Skeletal muscle satellite cell (primary cell): Measurements from ENCODE around the gene KRTAP9-4. TPM values are rescaled to one million over a fixed set of nuclear protein-coding genes. Genes with fewer than 3 reads are reported as not detected.
"Not testable (repeated sequence)": the region's sequence is repeated elsewhere in the genome, so short reads cannot be mapped to it uniquely, and the experiment has no call there.

ENCODE experiments used
- H3K27me3 ChIP-seq: 2 replicates; pipeline ENCODE4 v1.7.0; 2013; ENCODE audit warnings: low read length; ENCODE audit not compliant: control insufficient read depth, insufficient read depth
- H3K36me3 ChIP-seq: 2 replicates; pipeline ENCODE4 v1.7.0; 2013; ENCODE audit warnings: mild to moderate bottlenecking, control low read depth, low read length; ENCODE audit not compliant: insufficient read depth
- H3K4me1 ChIP-seq: 2 replicates; pipeline ENCODE4 v1.7.0; 2013; ENCODE audit warnings: low read length; ENCODE audit not compliant: control insufficient read depth, insufficient read depth
- H3K4me2 ChIP-seq: 2 replicates; pipeline ENCODE4 v1.7.0; 2013; ENCODE audit warnings: mild to moderate bottlenecking, low read length
- H3K4me3 ChIP-seq: 2 replicates; pipeline ENCODE4 v1.7.0; 2013; ENCODE audit warnings: low read length
- H3K9ac ChIP-seq: 2 replicates; pipeline ENCODE4 v1.7.0; 2013; ENCODE audit warnings: mild to moderate bottlenecking, low read depth, low read length, moderate library complexity
- H3K9me3 ChIP-seq: replicated peaks from 2 replicates; pipeline ENCODE4 v1.7.0; 2013; ENCODE audit warnings: mild to moderate bottlenecking, control low read depth, low read length
- total RNA-seq: library from RNA; depleted of rRNA; stranded (reverse); fragments of >200 nt; gene quantifications from 2 replicates; pipeline ENCODE4 v1.2.3, GENCODE V29; 2012; rRNA removed

KRTAP9-4 gene, protein sequence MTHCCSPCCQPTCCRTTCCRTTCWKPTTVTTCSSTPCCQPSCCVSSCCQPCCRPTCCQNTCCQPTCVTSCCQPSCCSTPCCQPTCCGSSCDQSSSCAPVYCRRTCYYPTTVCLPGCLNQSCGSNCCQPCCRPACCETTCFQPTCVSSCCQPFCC
- not detected in 2 replicates for total RNA-seq

- not testable (repeated sequence) for H3K9me3 ChIP-seq, H3K4me1 ChIP-seq, H3K4me3 ChIP-seq, H3K9ac ChIP-seq, H3K36me3 ChIP-seq, H3K4me2 ChIP-seq
- peaks cover 17% of the 10 kb centered on the region for H3K27me3 ChIP-seq
Observed at GRCh38 chr17:41249637-41250240, at the start of gene KRTAP9-4. KRTAP9-4 (plus strand) TSS chr17:41249687; CDS start chr17:41249721, 34 bp downstream.

- Histone ChIP-seq H3K36me3 (no peaks in the 10 kb centered on the region), H3K4me2 (no peak overlapping the region), H3K4me3 (no peak overlapping the region), H3K9me3 (no peaks in the 10 kb centered on the region), H3K4me1 (peaks cover 10% of the 10 kb centered on the region), H3K27me3 (peaks cover 6% of the 10 kb centered on the region), H3K9ac (no peak overlapping the region)
Observed at GRCh38 chr17:41211845-41212466, 37.5 kb upstream of the KRTAP9-4 start.

DNA sequence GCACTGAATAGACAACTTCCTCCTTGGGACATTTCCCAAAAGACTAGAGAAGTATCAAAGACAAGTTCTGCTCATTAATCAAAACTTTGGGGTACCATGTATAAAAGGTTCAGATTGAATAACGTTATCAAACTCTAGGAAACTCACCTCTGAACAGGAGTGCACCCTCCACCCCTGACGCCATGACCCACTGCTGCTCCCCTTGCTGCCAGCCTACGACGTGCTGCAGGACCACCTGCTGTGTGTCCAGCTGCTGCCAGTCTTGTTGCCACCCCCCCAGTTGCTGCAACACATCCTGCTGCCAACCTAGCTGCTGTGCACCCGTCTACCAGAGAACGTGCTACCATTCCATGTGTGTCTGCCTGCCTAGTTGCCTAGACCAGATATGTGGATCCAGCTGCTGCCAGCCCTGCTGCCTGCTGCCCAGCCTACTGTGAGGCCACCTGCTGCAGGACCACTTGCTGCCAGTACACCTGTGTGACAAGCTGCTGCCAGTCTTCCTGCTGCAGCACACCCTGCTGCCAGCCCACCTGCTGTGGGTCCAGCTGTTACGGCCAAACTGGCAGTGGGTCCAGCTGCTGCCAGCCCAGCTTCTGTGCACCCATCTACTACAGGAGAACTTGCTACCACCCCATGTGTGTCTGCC, 36.8 kb upstream of the KRTAP9-4 start:
- no peak overlapping the region for H3K9ac ChIP-seq
- H3K36me3 ChIP-seq = no peaks in the 10 kb centered on the region
- no peak overlapping the region for H3K4me2 ChIP-seq
- no peak overlapping the region for H3K4me3 ChIP-seq
- H3K9me3 ChIP-seq = no peaks in the 10 kb centered on the region
- H3K27me3 ChIP-seq = peaks cover 6% of the 10 kb centered on the region
- H3K4me1 ChIP-seq = peaks cover 10% of the 10 kb centered on the region

- no peaks in the 10 kb centered on the region for H3K36me3 ChIP-seq
- peaks cover 10% of the 10 kb centered on the region for H3K4me1 ChIP-seq
- H3K9me3 ChIP-seq = no peaks in the 10 kb centered on the region
Observed at GRCh38 chr17:41215681-41216080, 33.8 kb upstream of the KRTAP9-4 start.

DNA sequence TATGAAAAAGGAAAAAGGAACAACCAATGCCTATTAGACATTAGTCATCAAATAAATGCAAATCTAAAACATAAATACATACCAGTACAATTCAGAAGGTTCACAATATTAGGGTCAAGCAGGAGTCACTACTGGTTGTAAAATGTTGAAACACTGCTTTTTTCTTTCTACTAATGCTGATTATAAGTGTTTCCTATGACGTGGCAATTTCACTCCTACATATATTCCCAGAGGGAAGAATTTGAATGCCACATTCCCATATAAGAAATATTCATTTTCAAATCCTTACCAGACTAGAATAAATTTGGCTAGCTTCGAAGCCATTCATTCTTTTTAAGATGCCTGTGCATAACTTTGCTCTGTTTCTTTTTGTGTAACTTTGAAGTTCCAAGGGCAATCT, 25.7 kb upstream of the KRTAP9-4 start:
- Histone ChIP-seq H3K4me2 (no peak overlapping the region), H3K9me3 (no peaks in the 10 kb centered on the region), H3K36me3 (no peaks in the 10 kb centered on the region), H3K4me3 (no peak overlapping the region), H3K9ac (no peak overlapping the region), H3K4me1 (no peaks in the 10 kb centered on the region), H3K27me3 (peaks cover 3% of the 10 kb centered on the region)

More at GRCh38 chr17:41215681-41216080, 33.8 kb upstream of the KRTAP9-4 start:
- H3K27me3 ChIP-seq = no peaks in the 10 kb centered on the region
- no peak overlapping the region for H3K9ac ChIP-seq
- H3K4me2 ChIP-seq = no peak overlapping the region
- H3K4me3 ChIP-seq = no peak overlapping the region

- Histone ChIP-seq H3K4me2 (no peak overlapping the region), H3K9ac (no peak overlapping the region), H3K36me3 (no peaks in the 10 kb centered on the region)
Observed at GRCh38 chr17:41226051-41226450, 23.4 kb upstream of the KRTAP9-4 start.

DNA sequence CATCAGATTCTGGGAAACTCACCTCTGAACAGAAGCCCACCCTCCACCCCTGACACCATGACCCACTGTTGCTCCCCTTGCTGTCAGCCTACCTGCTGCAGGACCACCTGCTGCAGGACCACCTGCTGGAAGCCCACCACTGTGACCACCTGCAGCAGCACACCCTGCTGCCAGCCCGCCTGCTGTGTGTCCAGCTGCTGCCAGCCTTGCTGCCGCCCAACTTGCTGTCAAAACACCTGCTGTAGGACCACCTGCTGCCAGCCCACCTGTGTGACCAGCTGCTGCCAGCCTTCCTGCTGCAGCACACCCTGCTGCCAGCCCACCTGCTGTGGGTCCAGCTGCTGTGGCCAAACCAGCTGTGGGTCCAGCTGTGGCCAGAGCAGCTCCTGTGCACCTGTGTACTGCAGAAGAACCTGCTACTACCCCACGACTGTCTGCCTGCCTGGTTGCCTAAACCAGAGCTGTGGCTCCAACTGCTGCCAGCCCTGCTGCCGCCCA, 22.8 kb upstream of the KRTAP9-4 start, which contains the start of gene KRTAP9-2:
Gene KRTAP9-2 (plus strand): TSS at position 51 of the 498 bp plus-strand sequence. CDS start 7 bp downstream, at position 58.
- H3K36me3 ChIP-seq, H3K9ac ChIP-seq, H3K4me3 ChIP-seq, H3K27me3 ChIP-seq, H3K4me2 ChIP-seq, H3K4me1 ChIP-seq, H3K9me3 ChIP-seq: not testable (repeated sequence)

More at GRCh38 chr17:41226051-41226450, 23.4 kb upstream of the KRTAP9-4 start:
- no peaks in the 10 kb centered on the region for H3K4me1 ChIP-seq
- no peaks in the 10 kb centered on the region for H3K9me3 ChIP-seq
- no peak overlapping the region for H3K4me3 ChIP-seq
- peaks cover 3% of the 10 kb centered on the region for H3K27me3 ChIP-seq

- Histone ChIP-seq H3K9me3 (no peaks in the 10 kb centered on the region), H3K9ac (no peak overlapping the region), H3K4me1 (no peaks in the 10 kb centered on the region), H3K27me3 (peaks cover 18% of the 10 kb centered on the region), H3K36me3 (no peaks in the 10 kb centered on the region), H3K4me2 (no peak overlapping the region), H3K4me3 (no peak overlapping the region)
Observed at GRCh38 chr17:41230094-41230493, 19.4 kb upstream of the KRTAP9-4 start.

GRCh38 chr17:41231731-41232130, 17.8 kb upstream of the KRTAP9-4 start:
- no peak overlapping the region for H3K4me2 ChIP-seq
- H3K36me3 ChIP-seq = no peaks in the 10 kb centered on the region
- H3K9me3 ChIP-seq = no peaks in the 10 kb centered on the region
- H3K27me3 ChIP-seq = peaks cover 18% of the 10 kb centered on the region
- no peaks in the 10 kb centered on the region for H3K4me1 ChIP-seq
- H3K9ac ChIP-seq = no peak overlapping the region
- no peak overlapping the region for H3K4me3 ChIP-seq

DNA sequence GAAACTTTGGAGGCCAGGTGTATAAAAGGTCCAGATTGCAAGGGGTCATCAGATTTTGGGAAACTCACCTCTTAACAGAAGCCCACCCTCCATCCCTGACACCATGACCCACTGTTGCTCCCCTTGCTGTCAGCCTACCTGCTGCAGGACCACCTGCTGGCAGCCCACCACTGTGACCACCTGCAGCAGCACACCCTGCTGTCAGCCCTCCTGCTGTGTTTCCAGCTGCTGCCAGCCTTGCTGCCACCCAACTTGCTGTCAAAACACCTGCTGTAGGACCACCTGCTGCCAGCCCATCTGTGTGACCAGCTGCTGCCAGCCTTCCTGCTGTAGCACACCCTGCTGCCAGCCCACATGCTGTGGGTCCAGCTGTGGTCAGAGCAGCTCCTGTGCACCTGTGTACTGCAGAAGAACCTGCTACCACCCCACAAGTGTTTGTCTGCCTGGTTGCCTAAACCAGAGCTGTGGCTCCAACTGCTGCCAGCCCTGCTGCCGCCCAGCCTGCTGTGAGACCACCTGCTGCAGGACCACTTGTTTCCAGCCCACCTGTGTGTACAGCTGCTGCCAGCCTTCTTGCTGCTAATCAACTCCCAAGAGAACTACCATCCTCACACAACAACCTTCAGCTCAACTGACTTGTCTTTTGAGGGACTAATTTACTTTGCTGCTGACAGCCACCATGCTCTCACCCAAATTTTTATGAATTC, 16.9 kb upstream of the KRTAP9-4 start, which contains the start of gene KRTAP9-3:
Gene KRTAP9-3 (plus strand): TSS at position 51 of the 707 bp plus-strand sequence. CDS start 53 bp downstream, at position 104.
- H3K27me3 ChIP-seq = peaks cover 18% of the 10 kb centered on the region
- H3K9ac ChIP-seq, H3K9me3 ChIP-seq, H3K4me3 ChIP-seq, H3K4me1 ChIP-seq, H3K36me3 ChIP-seq, H3K4me2 ChIP-seq: not testable (repeated sequence)

DNA sequence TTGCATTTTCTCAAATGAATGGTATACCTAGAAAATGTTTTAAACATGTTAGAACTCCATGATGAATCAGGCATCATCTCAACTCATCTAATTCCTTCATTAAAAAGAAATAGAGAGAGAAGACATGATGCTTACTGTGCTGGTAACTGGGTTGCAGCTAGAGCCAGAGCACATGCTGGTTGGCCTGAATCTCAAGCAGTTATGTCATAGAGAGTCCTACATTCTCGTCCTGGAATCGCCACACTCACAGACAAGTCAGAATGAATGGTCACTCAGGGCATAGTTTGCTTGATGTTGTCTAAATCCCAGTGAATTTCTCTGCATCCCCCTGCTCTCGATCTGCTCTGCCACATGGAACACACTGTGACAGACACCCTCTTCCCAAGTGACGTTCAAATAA, 12.4 kb upstream of the KRTAP9-4 start:
- not testable (repeated sequence) for H3K9me3 ChIP-seq, H3K4me2 ChIP-seq, H3K4me1 ChIP-seq, H3K36me3 ChIP-seq, H3K4me3 ChIP-seq, H3K9ac ChIP-seq
- H3K27me3 ChIP-seq = peaks cover 15% of the 10 kb centered on the region
